HFFc6 (cell line): ENCODE data around the gene SLC23A2. TPM values are rescaled to one million over a fixed set of nuclear protein-coding genes. Genes with fewer than 3 reads are reported as not detected.

Experiments used
- DNase-seq: peaks from one replicate; pipeline ENCODE4 v3.0.0-alpha.2; 2018
- H3K27ac Mint-ChIP-seq: 2 replicates; pipeline ENCODE4 v1.8.0; 2020; ENCODE audit warnings: mild to moderate bottlenecking, mixed read lengths
- H3K27me3 Mint-ChIP-seq: 2 replicates; pipeline ENCODE4 v1.8.0; 2021; ENCODE audit warnings: mild to moderate bottlenecking, moderate library complexity, mixed read lengths; ENCODE audit not compliant: insufficient read depth
- H3K36me3 Mint-ChIP-seq: 2 replicates; pipeline ENCODE4 v1.8.0; 2021; ENCODE audit warnings: low read depth, mixed read lengths
- H3K4me1 Mint-ChIP-seq: 2 replicates; pipeline ENCODE4 v1.8.0; 2020; ENCODE audit warnings: low read depth, mixed read lengths
- H3K4me3 Mint-ChIP-seq: 2 replicates; pipeline ENCODE4 v1.8.0; 2020; ENCODE audit warnings: mild to moderate bottlenecking, moderate library complexity, mixed read lengths
- H3K9me3 Mint-ChIP-seq: 2 replicates; pipeline ENCODE4 v1.8.0; 2020; ENCODE audit warnings: mild to moderate bottlenecking, mixed read lengths
- CTCF ChIP-seq: fragments of 200-600 bp; sonication (generic); IDR thresholded peaks from 2 replicates; pipeline ENCODE4 v1.5.0; 2021; ENCODE audit warnings: antibody characterized with exemption, mild to moderate bottlenecking
- total RNA-seq, 6 experiments: library from RNA; stranded (reverse); fragmentation: NEBNext Ultra II Directional; extraction: Animal tissue kit (Norgen Biotek cat#: 25700); gene quantifications; 2 replicates in 1 of 6; 3 replicates in 5 of 6; pipeline ENCODE4 v1.2.3, GENCODE V29; 2021

The SLC23A2 gene
- total RNA-seq, 6 experiments from 2014 or later = 12.5 to 17.2 (median 15.7) TPM

GRCh38 chr20:4904127-4904860 is 97.0 kb downstream of the SLC23A2 start:
- no peak overlapping the region for H3K4me3 Mint-ChIP-seq
- no peak overlapping the region for H3K27ac Mint-ChIP-seq
- no peaks in the 10 kb centered on the region for H3K9me3 Mint-ChIP-seq
- H3K27me3 Mint-ChIP-seq = no peaks in the 10 kb centered on the region
- peaks cover 9% of the 10 kb centered on the region for H3K36me3 Mint-ChIP-seq
- TF ChIP-seq CTCF = no peak
- H3K4me1 Mint-ChIP-seq = no peaks in the 10 kb centered on the region
- no peak for DNase-seq

- peaks cover 12% of the 10 kb centered on the region for H3K4me1 Mint-ChIP-seq
- H3K27me3 Mint-ChIP-seq = peaks cover 3% of the 10 kb centered on the region; the same call in 1 of the 2 replicates
- TF ChIP-seq CTCF = no peak
- H3K27ac Mint-ChIP-seq = no peak overlapping the region
- no peaks in the 10 kb centered on the region for H3K9me3 Mint-ChIP-seq
- no peak overlapping the region for H3K4me3 Mint-ChIP-seq
- peaks cover 17% of the 10 kb centered on the region for H3K36me3 Mint-ChIP-seq
- no peak for DNase-seq
Measured at GRCh38 chr20:4902788-4903187, 98.5 kb downstream of the SLC23A2 start.

GRCh38 chr20:4901031-4901818 is 100.1 kb downstream of the SLC23A2 start:
- Mint-ChIP-seq H3K36me3 (peaks cover 17% of the 10 kb centered on the region), H3K27ac (no peak overlapping the region), H3K27me3 (peaks cover 4% of the 10 kb centered on the region), H3K4me3 (no peak overlapping the region), H3K4me1 (peaks cover 16% of the 10 kb centered on the region), H3K9me3 (no peaks in the 10 kb centered on the region)
- no peak for TF ChIP-seq CTCF
- DNase-seq = no peak

- no peak for TF ChIP-seq CTCF
- H3K36me3 Mint-ChIP-seq = peaks cover 17% of the 10 kb centered on the region
- H3K27ac Mint-ChIP-seq = peak overlapping the region; percentile 56; the same call in 1 of the 2 replicates
- no peak overlapping the region for H3K4me3 Mint-ChIP-seq
- peaks cover 16% of the 10 kb centered on the region for H3K4me1 Mint-ChIP-seq
- H3K9me3 Mint-ChIP-seq = no peaks in the 10 kb centered on the region
- H3K27me3 Mint-ChIP-seq = peaks cover 4% of the 10 kb centered on the region
- no peak for DNase-seq
Measured at GRCh38 chr20:4898282-4899244, 102.7 kb downstream of the SLC23A2 start.

- DNase-seq = no peak
- no peak for TF ChIP-seq CTCF
- no peak overlapping the region for H3K27ac Mint-ChIP-seq
- no peaks in the 10 kb centered on the region for H3K9me3 Mint-ChIP-seq
- peaks cover 16% of the 10 kb centered on the region for H3K4me1 Mint-ChIP-seq
- peaks cover 4% of the 10 kb centered on the region for H3K27me3 Mint-ChIP-seq
- H3K4me3 Mint-ChIP-seq = no peak overlapping the region
- H3K36me3 Mint-ChIP-seq = peaks cover 17% of the 10 kb centered on the region
Measured at GRCh38 chr20:4897600-4897999, 103.7 kb downstream of the SLC23A2 start.
